ENCODE results near the gene CD79A.

CD79A gene

GRCh38 chr19:41886761-41887710, 10.0 kb downstream of the CD79A start:
- peak in 2 of 4 experiments; percentile 54 to 65 for DNase-seq

GRCh38 chr19:41887711-41888382, 10.8 kb downstream of the CD79A start:
- DNase-seq: peak; percentile 60 to 75 (median 68)

- no peak for DNase-seq
Observed at GRCh38 chr19:41888926-41889325, 11.8 kb downstream of the CD79A start.

- no peak for DNase-seq
Observed at GRCh38 chr19:41889896-41890295, 12.8 kb downstream of the CD79A start.

- no peak for DNase-seq
Observed at GRCh38 chr19:41890936-41891335, 13.9 kb downstream of the CD79A start.

- DNase-seq: no peak
Observed at GRCh38 chr19:41892173-41892902, 15.3 kb downstream of the CD79A start.

- no peak for DNase-seq
Observed at GRCh38 chr19:41893899-41894298, 16.8 kb downstream of the CD79A start.

GRCh38 chr19:41894350-41894749, 17.3 kb downstream of the CD79A start:
- DNase-seq: no peak

GRCh38 chr19:41895745-41896580, 18.9 kb downstream of the CD79A start:
- no peak for DNase-seq

GRCh38 chr19:41896581-41896942, 19.5 kb downstream of the CD79A start:
- no peak for DNase-seq

- DNase-seq: no peak
Observed at GRCh38 chr19:41897181-41897580, 20.1 kb downstream of the CD79A start.

- no peak for DNase-seq
Observed at GRCh38 chr19:41897820-41898219, 20.7 kb downstream of the CD79A start.

- no peak for DNase-seq
Observed at GRCh38 chr19:41898235-41898634, 21.2 kb downstream of the CD79A start.

- DNase-seq: no peak
Observed at GRCh38 chr19:41901707-41902360, 24.8 kb downstream of the CD79A start.

- no peak for DNase-seq
Observed at GRCh38 chr19:41902594-41902993, 25.5 kb downstream of the CD79A start.

GRCh38 chr19:41903193-41903953, 26.3 kb downstream of the CD79A start:
- DNase-seq: no peak

- no peak for DNase-seq
Observed at GRCh38 chr19:41904118-41904870, 27.2 kb downstream of the CD79A start.

GRCh38 chr19:41905273-41906002, 28.4 kb downstream of the CD79A start:
- no peak for DNase-seq

- DNase-seq: no peak
Observed at GRCh38 chr19:41906271-41906670, 29.2 kb downstream of the CD79A start.
